ENCODE data around the gene MET.

Gene MET

GRCh38 chr7:116786791-116787443 is 114.9 kb downstream of the MET start:
- no peak for DNase-seq

- no peak for DNase-seq
Observed at GRCh38 chr7:116787881-116788280, 115.9 kb downstream of the MET start.

- no peak for DNase-seq
Observed at GRCh38 chr7:116788572-116789197, 116.7 kb downstream of the MET start.

- no peak for DNase-seq
Observed at GRCh38 chr7:116790025-116790424, 118.0 kb downstream of the MET start.

GRCh38 chr7:116792813-116793212 is 120.8 kb downstream of the MET start:
- no peak for DNase-seq

GRCh38 chr7:116793795-116794340 is 121.9 kb downstream of the MET start:
- no peak for DNase-seq

GRCh38 chr7:116796471-116796870 is 124.5 kb downstream of the MET start:
- DNase-seq, result no peak

- no peak for DNase-seq
Observed at GRCh38 chr7:116797612-116798011, 125.6 kb downstream of the MET start.

GRCh38 chr7:116798232-116798631 is 126.2 kb downstream of the MET start:
- DNase-seq, result no peak

GRCh38 chr7:116799916-116800315 is 127.9 kb downstream of the MET start:
- DNase-seq, result no peak

- no peak for DNase-seq
Observed at GRCh38 chr7:116800594-116800993, 128.6 kb downstream of the MET start.

GRCh38 chr7:116801092-116801710 is 129.2 kb downstream of the MET start:
- DNase-seq, result no peak

GRCh38 chr7:116802144-116802745 is 130.2 kb downstream of the MET start:
- DNase-seq, result no peak

- no peak for DNase-seq
Observed at GRCh38 chr7:116802746-116803152, 130.8 kb downstream of the MET start.

- no peak for DNase-seq
Observed at GRCh38 chr7:116804471-116804870, 132.5 kb downstream of the MET start.

- no peak for DNase-seq
Observed at GRCh38 chr7:116805100-116805544, 133.1 kb downstream of the MET start.

GRCh38 chr7:116806046-116806944 is 134.3 kb downstream of the MET start:
- DNase-seq, result no peak

- DNase-seq, result no peak
Observed at GRCh38 chr7:116807011-116807560, 135.1 kb downstream of the MET start.

- peak; percentile 83 for DNase-seq
Observed at GRCh38 chr7:116809636-116810266, 137.8 kb downstream of the MET start.

- no peak for DNase-seq
Observed at GRCh38 chr7:116810267-116811116, 138.5 kb downstream of the MET start.

- DNase-seq, result no peak
Observed at GRCh38 chr7:116811768-116812167, 139.8 kb downstream of the MET start.

Data from NCI-H1417 treated with DMSO at 0.1 percent for 48 hours (cell line).